Activated naive CD8-positive, alpha-beta T cell treated with anti-CD3 and anti-CD28 coated beads, Interleukin-2, amount 50 U/mL, for 16 hours (primary cell): ENCODE results near the gene GPR162.
A peak's percentile ranks its signal among the peaks of the same experiment; 100 is the strongest.

ENCODE experiments used
- DNase-seq: peaks from one replicate; pipeline ENCODE4 v3.0.0-alpha.2; 2020; ENCODE audit warnings: low read depth, low spot score

The GPR162 gene

GRCh38 chr12:6822426-6823135 is 960 bp downstream of the GPR162 start:
- DNase-seq, result no peak

DNA sequence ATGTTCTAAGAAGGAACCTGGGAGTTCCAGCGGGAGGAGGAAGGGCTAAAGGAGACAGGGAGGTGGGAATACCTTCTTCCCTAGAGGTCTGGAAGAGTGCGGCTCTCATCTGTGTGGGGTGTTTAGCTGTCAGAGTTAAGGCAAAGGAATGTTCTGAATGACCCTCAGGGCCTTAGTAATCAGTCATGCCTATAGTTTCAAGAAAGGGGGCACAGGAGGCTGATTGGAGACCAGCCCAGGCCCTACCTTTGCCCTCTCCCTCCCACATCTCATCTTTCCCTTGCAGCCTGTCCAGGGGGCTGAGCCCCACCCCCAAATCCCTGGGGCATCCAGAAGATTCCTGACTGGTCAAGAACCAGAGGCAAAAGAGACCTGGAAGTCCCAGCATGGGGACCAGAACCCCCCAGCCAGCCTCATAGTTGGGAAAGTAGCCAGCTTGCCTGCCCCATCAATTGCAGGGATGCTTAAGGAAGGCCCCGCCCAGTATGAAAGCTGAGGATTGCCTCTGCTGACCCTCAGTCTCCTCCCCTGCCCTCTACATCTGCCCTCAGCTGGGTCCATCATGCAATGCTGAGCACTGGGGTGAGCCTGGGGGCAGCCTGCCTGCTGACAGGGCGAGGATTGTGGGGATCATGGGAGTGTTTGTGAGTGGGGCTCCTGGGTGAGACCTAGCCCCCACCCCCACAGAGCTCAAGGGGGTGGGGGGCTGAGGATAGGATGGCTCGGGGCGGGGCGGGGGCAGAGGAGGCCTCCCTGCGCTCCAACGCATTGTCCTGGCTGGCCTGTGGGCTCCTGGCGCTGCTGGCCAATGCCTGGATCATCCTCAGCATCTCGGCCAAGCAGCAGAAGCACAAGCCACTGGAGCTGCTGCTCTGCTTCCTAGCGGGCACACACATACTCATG is 1.8 kb downstream of the GPR162 start:
- DNase-seq, result no peak

DNA sequence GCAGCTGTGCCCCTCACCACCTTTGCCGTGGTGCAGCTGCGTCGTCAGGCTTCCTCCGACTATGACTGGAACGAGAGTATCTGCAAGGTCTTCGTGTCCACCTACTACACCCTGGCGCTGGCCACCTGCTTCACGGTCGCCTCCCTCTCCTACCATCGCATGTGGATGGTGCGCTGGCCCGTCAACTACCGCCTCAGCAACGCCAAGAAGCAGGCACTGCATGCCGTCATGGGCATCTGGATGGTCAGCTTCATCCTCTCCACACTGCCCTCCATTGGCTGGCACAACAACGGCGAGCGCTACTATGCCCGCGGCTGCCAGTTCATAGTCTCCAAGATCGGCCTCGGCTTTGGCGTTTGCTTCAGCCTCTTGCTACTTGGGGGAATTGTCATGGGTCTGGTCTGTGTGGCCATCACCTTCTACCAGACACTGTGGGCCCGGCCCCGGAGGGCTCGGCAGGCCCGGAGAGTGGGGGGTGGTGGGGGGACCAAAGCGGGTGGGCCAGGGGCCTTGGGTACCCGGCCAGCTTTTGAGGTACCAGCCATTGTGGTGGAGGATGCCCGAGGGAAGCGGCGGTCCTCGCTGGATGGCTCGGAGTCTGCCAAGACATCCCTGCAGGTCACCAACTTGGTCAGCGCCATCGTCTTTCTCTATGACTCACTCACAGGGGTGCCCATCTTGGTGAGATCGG is 2.6 kb downstream of the GPR162 start:
- no peak for DNase-seq

DNA sequence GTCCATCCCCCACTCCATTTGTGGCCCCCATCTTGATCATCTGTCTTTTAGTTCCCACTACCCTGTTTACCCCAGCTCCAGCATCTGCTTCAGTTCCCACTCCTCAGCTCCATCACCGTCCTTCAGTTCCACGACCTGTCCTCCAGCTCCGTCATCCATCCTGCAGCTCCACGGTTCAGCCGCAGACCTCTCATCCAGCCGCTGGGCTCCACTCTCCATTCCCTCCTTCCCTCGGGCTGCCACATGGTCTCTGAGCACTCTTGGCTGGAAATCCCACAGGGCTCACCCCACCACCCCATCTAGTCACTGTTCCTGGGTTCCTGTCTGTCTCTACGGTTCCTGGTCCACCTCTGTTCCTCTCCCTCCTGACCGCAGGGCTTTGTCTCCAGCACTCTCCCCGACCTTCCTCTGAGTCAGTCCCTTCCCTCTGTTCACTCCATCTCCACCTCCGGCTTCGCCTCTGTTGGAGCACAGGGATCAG is 3.3 kb downstream of the GPR162 start:
- no peak for DNase-seq

- peak; percentile 59 for DNase-seq
These were observed 3.9 kb downstream of the GPR162 start for GRCh38 chr12:6825398-6826124.

- DNase-seq, result no peak
These were observed 4.6 kb downstream of the GPR162 start for GRCh38 chr12:6826125-6826733.

GRCh38 chr12:6826734-6827436 is 5.3 kb downstream of the GPR162 start:
- no peak for DNase-seq

GRCh38 chr12:6827437-6827911 is 5.9 kb downstream of the GPR162 start:
- DNase-seq, result no peak

GRCh38 chr12:6827982-6828780 is 6.6 kb downstream of the GPR162 start, which contains the start of gene P3H3:
Gene P3H3 (plus strand): TSS chr12:6828407. CDS start chr12:6828441, 34 bp downstream.
- no peak for DNase-seq

DNA sequence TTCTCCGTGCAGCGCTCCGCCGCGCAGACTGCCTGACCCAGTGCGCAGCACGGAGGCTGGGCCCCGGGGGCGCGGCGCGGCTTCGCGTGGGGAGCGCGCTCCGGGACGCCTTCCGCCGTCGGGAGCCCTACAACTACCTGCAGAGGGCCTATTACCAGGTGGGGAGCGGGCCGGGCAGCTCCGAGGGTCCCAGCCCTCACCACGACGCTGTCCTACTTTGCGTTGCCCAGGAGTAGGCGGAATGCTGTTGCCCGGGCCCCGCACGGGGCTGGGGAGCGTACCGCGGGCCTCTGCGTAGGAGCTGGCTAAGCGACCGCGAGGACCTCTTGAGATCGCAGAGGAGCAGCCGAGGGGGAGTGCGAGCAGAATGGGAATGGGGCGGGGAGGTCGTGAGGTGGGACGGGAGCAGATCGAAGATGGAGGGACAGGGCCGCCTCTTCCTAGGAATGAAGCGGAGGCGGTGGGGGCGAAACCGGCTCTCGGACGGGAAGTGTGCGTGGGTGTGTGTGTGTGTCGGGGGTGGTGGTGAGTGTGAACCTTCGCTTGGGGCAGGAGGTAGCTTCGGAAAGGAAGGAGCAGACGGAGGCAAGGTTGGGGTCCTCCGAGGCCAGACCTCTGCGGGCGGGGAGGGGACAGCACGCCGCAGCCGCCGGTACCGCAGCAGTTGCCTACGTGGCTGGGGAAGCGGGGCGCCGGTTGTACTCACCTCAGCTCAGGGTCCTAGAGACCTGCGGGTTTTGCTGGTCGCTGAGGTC is 7.3 kb downstream of the GPR162 start:
- no peak for DNase-seq

GRCh38 chr12:6829536-6830220 is 8.1 kb downstream of the GPR162 start:
- DNase-seq, result no peak

- DNase-seq, result no peak
These were observed 8.8 kb downstream of the GPR162 start for GRCh38 chr12:6830286-6830890.

GRCh38 chr12:6830999-6831398 is 9.4 kb downstream of the GPR162 start:
- no peak for DNase-seq

GRCh38 chr12:6831450-6831995 is 9.9 kb downstream of the GPR162 start:
- no peak for DNase-seq

DNA sequence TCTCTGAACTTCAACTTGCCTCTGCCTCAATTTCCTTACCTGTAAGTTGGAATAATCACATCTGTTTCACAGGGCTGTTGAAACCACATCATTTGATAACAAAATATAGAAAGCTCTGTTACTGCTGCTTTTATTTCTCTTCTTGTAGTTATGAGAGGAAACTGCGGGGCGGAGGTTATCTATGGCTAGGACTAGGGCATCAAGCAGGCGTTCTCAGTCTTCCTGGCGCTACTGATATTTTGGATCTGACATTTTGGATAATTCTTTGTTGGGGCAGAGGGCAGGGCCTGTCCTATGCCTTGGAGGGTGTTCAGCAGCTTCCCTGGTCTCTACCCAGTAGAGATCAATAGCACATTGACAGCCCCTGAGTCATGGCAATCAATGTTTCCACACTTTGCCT is 10.5 kb downstream of the GPR162 start:
- DNase-seq, result no peak

- no peak for DNase-seq
These were observed 11.7 kb downstream of the GPR162 start for GRCh38 chr12:6833189-6833890.

GRCh38 chr12:6834254-6834653 is 12.6 kb downstream of the GPR162 start:
- DNase-seq, result no peak
